ENCODE measurements around the gene CCDC116.

GRCh38 chr22:21631025-21631424 lies 1.5 kb upstream of the CCDC116 start:
- TF ChIP-seq RAD21 (IDR thresholded peaks at IDR 0.05; ENCODE audit: low read depth) (no peak), YY1 (IDR thresholded peaks at IDR 0.05; ENCODE audit: low read depth) (no peak), REST (IDR thresholded peaks at IDR 0.05; ENCODE audit: low read depth) (no peak), TAF1 (IDR thresholded peaks at IDR 0.05; ENCODE audit: low read depth) (no peak), CEBPB (IDR thresholded peaks at IDR 0.05) (no peak), TCF12 (IDR thresholded peaks at IDR 0.05; ENCODE audit: low read depth) (no peak), ZBTB7A (IDR thresholded peaks at IDR 0.05; ENCODE audit: low read depth) (no peak), EP300 (IDR thresholded peaks at IDR 0.05; ENCODE audit: borderline replicate concordance) (no peak), EGR1 (IDR thresholded peaks at IDR 0.05) (no peak)
- TF ChIP-seq, protein P1, sequence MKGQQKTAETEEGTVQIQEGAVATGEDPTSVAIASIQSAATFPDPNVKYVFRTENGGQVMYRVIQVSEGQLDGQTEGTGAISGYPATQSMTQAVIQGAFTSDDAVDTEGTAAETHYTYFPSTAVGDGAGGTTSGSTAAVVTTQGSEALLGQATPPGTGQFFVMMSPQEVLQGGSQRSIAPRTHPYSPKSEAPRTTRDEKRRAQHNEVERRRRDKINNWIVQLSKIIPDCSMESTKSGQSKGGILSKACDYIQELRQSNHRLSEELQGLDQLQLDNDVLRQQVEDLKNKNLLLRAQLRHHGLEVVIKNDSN (IDR thresholded peaks at IDR 0.05), result no peak

Data from Ishikawa (cell line).